Measurements from ENCODE around the gene SLC22A6.
"Not testable (repeated sequence)": the region's sequence is repeated elsewhere in the genome, so short reads cannot be mapped to it uniquely, and the experiment has no call there.

Gene SLC22A6

GRCh38 chr11:62953811-62954210 is 31.0 kb downstream of the SLC22A6 start:
- no peaks in the 10 kb centered on the region for H4K20me1 ChIP-seq (ENCODE audit: insufficient read depth, low read length)
- no peak for TF ChIP-seq EZH2 (IDR thresholded peaks at IDR 0.05; ENCODE audit: borderline replicate concordance, low read length)
- TF ChIP-seq, protein P1, sequence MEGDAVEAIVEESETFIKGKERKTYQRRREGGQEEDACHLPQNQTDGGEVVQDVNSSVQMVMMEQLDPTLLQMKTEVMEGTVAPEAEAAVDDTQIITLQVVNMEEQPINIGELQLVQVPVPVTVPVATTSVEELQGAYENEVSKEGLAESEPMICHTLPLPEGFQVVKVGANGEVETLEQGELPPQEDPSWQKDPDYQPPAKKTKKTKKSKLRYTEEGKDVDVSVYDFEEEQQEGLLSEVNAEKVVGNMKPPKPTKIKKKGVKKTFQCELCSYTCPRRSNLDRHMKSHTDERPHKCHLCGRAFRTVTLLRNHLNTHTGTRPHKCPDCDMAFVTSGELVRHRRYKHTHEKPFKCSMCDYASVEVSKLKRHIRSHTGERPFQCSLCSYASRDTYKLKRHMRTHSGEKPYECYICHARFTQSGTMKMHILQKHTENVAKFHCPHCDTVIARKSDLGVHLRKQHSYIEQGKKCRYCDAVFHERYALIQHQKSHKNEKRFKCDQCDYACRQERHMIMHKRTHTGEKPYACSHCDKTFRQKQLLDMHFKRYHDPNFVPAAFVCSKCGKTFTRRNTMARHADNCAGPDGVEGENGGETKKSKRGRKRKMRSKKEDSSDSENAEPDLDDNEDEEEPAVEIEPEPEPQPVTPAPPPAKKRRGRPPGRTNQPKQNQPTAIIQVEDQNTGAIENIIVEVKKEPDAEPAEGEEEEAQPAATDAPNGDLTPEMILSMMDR (IDR thresholded peaks at IDR 0.05; ENCODE audit: low read length) = no peak
- no peak overlapping the region for H3K4me2 ChIP-seq (ENCODE audit: low read length)
- no peaks in the 10 kb centered on the region for H3K9me2 ChIP-seq (ENCODE audit: low read depth, low read length)
- H3K4me3 ChIP-seq (ENCODE audit: low read depth, low read length, poor library complexity, severe bottlenecking) = no peak overlapping the region
- no peaks in the 10 kb centered on the region; the same call in 1 of the 2 replicates for H3K27me3 ChIP-seq (ENCODE audit: insufficient read depth, low read length)
- no peak overlapping the region for H3K27ac ChIP-seq (ENCODE audit: low read depth, low read length, poor library complexity, severe bottlenecking)
- H3K79me2 ChIP-seq (ENCODE audit: insufficient read depth, low read length) = no peaks in the 10 kb centered on the region
- no peak overlapping the region for H2AFZ ChIP-seq (ENCODE audit: low read length)
- no peaks in the 10 kb centered on the region for H3K36me3 ChIP-seq (ENCODE audit: insufficient read depth, low read length)
- no peaks in the 10 kb centered on the region for H3F3A ChIP-seq (ENCODE audit: insufficient read depth, low read length)
- H3K4me1 ChIP-seq (ENCODE audit: insufficient read depth, low read length, severe bottlenecking) = no peaks in the 10 kb centered on the region
- no peak overlapping the region for H3K9ac ChIP-seq (ENCODE audit: low read length)
- H3K9me3 ChIP-seq (ENCODE audit: low read length) = no peaks in the 10 kb centered on the region

- Histone ChIP-seq H2AFZ (ENCODE audit: low read length) (no peak overlapping the region), H3F3A (ENCODE audit: insufficient read depth, low read length) (no peaks in the 10 kb centered on the region), H3K4me1 (ENCODE audit: insufficient read depth, low read length, severe bottlenecking) (no peaks in the 10 kb centered on the region), H3K9me2 (ENCODE audit: low read depth, low read length) (no peaks in the 10 kb centered on the region), H3K36me3 (ENCODE audit: insufficient read depth, low read length) (no peaks in the 10 kb centered on the region), H3K4me2 (ENCODE audit: low read length) (no peak overlapping the region), H4K20me1 (ENCODE audit: insufficient read depth, low read length) (no peaks in the 10 kb centered on the region), H3K9ac (ENCODE audit: low read length) (no peak overlapping the region), H3K9me3 (ENCODE audit: low read length) (no peaks in the 10 kb centered on the region), H3K27me3 (ENCODE audit: insufficient read depth, low read length) (no peaks in the 10 kb centered on the region; the same call in 1 of the 2 replicates), H3K27ac (ENCODE audit: low read depth, low read length, poor library complexity, severe bottlenecking) (no peak overlapping the region), H3K79me2 (ENCODE audit: insufficient read depth, low read length) (no peaks in the 10 kb centered on the region), H3K4me3 (ENCODE audit: low read depth, low read length, poor library complexity, severe bottlenecking) (no peak overlapping the region)
- no peak for TF ChIP-seq EZH2 (IDR thresholded peaks at IDR 0.05; ENCODE audit: borderline replicate concordance, low read length)
- TF ChIP-seq, protein P1 (IDR thresholded peaks at IDR 0.05; ENCODE audit: low read length) = no peak
Measured at GRCh38 chr11:62948765-62949320, 35.9 kb downstream of the SLC22A6 start.

- not testable (repeated sequence) for H3K4me2 ChIP-seq (ENCODE audit: low read length); H3K27me3 ChIP-seq (ENCODE audit: insufficient read depth, low read length); H3K4me1 ChIP-seq (ENCODE audit: insufficient read depth, low read length, severe bottlenecking); H3K36me3 ChIP-seq (ENCODE audit: insufficient read depth, low read length); H3K9me2 ChIP-seq (ENCODE audit: low read depth, low read length); H2AFZ ChIP-seq (ENCODE audit: low read length); H3K27ac ChIP-seq (ENCODE audit: low read depth, low read length, poor library complexity, severe bottlenecking); H3K9me3 ChIP-seq (ENCODE audit: low read length); H4K20me1 ChIP-seq (ENCODE audit: insufficient read depth, low read length); H3K4me3 ChIP-seq (ENCODE audit: low read depth, low read length, poor library complexity, severe bottlenecking); H3K9ac ChIP-seq (ENCODE audit: low read length); H3F3A ChIP-seq (ENCODE audit: insufficient read depth, low read length); H3K79me2 ChIP-seq (ENCODE audit: insufficient read depth, low read length)
Measured at GRCh38 chr11:62945538-62945937, 39.2 kb downstream of the SLC22A6 start.

- H3K4me1 ChIP-seq (ENCODE audit: insufficient read depth, low read length, severe bottlenecking); H3K9me2 ChIP-seq (ENCODE audit: low read depth, low read length); H3K9me3 ChIP-seq (ENCODE audit: low read length); H3K4me2 ChIP-seq (ENCODE audit: low read length); H3K9ac ChIP-seq (ENCODE audit: low read length); H3K27ac ChIP-seq (ENCODE audit: low read depth, low read length, poor library complexity, severe bottlenecking); H4K20me1 ChIP-seq (ENCODE audit: insufficient read depth, low read length); H3K27me3 ChIP-seq (ENCODE audit: insufficient read depth, low read length); H3F3A ChIP-seq (ENCODE audit: insufficient read depth, low read length); H3K4me3 ChIP-seq (ENCODE audit: low read depth, low read length, poor library complexity, severe bottlenecking); H2AFZ ChIP-seq (ENCODE audit: low read length); H3K36me3 ChIP-seq (ENCODE audit: insufficient read depth, low read length); H3K79me2 ChIP-seq (ENCODE audit: insufficient read depth, low read length): not testable (repeated sequence)
Measured at GRCh38 chr11:62937528-62937927, 47.2 kb downstream of the SLC22A6 start.

Data from OCI-LY1 (cell line).